Measurements from ENCODE around the gene TXN2. TPM values are rescaled to one million over a fixed set of nuclear protein-coding genes. Genes with fewer than 3 reads are reported as not detected.

TXN2 gene
- total RNA-seq, 1 donor from 2014 or later: 61.0 TPM

DNA sequence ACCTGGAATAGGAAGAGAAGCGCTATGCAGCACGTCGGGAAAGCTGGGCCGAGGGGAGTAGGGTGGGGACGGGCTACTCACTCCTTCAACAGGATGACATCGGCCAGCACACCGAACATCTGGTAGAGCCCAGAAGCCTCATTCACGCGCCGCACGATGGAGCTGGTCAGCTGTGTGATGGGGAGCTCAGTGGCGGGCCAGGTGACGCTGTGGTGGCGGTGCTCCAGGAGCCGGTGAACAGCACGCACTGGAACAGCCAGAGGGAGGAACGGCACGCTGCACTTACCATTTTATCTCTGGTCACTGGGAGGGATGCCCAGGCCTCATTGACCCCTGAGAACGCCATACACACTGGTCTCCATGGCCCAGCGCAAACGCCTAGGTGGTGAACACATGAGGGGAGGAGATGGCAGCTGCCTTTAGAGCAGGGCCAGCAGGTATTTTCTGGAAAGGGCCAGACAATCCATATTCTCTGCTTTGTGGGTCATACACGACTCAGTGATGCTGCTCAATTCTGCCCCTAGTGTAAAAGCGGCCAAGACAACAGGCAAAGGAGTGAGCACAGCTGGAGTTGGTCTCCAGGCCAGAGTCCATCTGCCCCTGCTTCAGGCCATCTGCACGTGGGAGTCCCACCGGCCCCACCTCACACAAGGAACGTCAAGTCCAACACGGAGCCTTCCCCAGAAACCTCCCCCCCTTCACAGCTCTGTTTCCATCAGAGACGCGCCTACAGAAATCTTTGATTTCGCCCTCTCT is 16.6 kb upstream of the TXN2 start:
- Histone ChIP-seq H4K20me1 (ENCODE audit: insufficient read depth, low read length) (no peaks in the 10 kb centered on the region), H3K9ac (ENCODE audit: low read length) (no peak overlapping the region), H3K79me2 (ENCODE audit: insufficient read depth, low read length) (no peaks in the 10 kb centered on the region), H3K4me2 (ENCODE audit: low read length) (no peak overlapping the region), H3K27me3 (ENCODE audit: insufficient read depth, low read length) (no peaks in the 10 kb centered on the region), H2AFZ (ENCODE audit: low read depth, low read length) (no peak overlapping the region), H3K4me1 (ENCODE audit: insufficient read depth, low read length) (no peaks in the 10 kb centered on the region), H3K36me3 (ENCODE audit: insufficient read depth, low read length) (no peaks in the 10 kb centered on the region), H3K27ac (ENCODE audit: low read depth, low read length) (no peak overlapping the region), H3K4me3 (ENCODE audit: insufficient read depth, low read depth, low read length) (no peak overlapping the region), H3K9me3 (ENCODE audit: insufficient read depth, low read depth, low read length) (no peaks in the 10 kb centered on the region)
- DNase-seq (ENCODE audit: low read depth): no peak
- H3K9me3 Mint-ChIP-seq (ENCODE audit: unreplicated experiment): peaks cover 2% of the 10 kb centered on the region
- peaks cover 11% of the 10 kb centered on the region for H3K27me3 Mint-ChIP-seq (ENCODE audit: low read depth, unreplicated experiment)
- no peak for FAIRE-seq
- no peaks in the 10 kb centered on the region for H3K4me1 Mint-ChIP-seq (ENCODE audit: low read depth, unreplicated experiment)
- TF ChIP-seq EZH2 (IDR thresholded peaks at IDR 0.05; ENCODE audit: insufficient read depth, low read length): no peak
- no peak for TF ChIP-seq CTCF (IDR thresholded peaks at IDR 0.05; ENCODE audit: insufficient read depth, low read depth, low read length)
- no peak overlapping the region for H3K4me3 Mint-ChIP-seq (ENCODE audit: unreplicated experiment)
- H3K36me3 Mint-ChIP-seq (ENCODE audit: low read depth, unreplicated experiment): peaks cover 7% of the 10 kb centered on the region
- no peak overlapping the region for H3K27ac Mint-ChIP-seq (ENCODE audit: unreplicated experiment)

DNA sequence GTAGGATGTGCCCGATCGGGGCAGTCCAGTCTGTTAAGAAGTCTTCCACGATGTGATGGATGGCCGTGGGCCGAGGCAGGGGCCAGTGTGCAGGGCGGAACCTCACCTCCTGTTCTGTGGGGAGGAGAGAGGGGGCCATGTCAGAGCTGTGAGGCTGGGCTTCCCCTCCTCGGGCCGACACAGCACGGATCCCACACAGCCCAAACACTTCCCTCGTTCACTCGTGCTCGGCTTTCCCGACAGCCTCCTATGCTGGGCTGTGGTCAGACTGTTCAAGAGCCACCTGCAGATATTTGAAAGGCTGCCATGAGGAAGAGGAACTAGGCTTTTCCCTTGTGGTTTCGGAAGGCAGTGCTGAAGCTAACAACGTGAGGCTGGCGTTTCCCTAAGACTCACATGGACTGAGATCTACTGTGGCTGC is 12.3 kb upstream of the TXN2 start:
- Histone ChIP-seq H3K4me2 (ENCODE audit: low read length) (no peak overlapping the region), H4K20me1 (ENCODE audit: insufficient read depth, low read length) (no peaks in the 10 kb centered on the region), H3K36me3 (ENCODE audit: insufficient read depth, low read length) (no peaks in the 10 kb centered on the region), H3K27ac (ENCODE audit: low read depth, low read length) (no peak overlapping the region), H3K4me3 (ENCODE audit: insufficient read depth, low read depth, low read length) (no peak overlapping the region), H3K4me1 (ENCODE audit: insufficient read depth, low read length) (no peaks in the 10 kb centered on the region), H2AFZ (ENCODE audit: low read depth, low read length) (no peak overlapping the region), H3K27me3 (ENCODE audit: insufficient read depth, low read length) (no peaks in the 10 kb centered on the region), H3K9ac (ENCODE audit: low read length) (no peak overlapping the region), H3K9me3 (ENCODE audit: insufficient read depth, low read depth, low read length) (no peaks in the 10 kb centered on the region), H3K79me2 (ENCODE audit: insufficient read depth, low read length) (no peaks in the 10 kb centered on the region)
- TF ChIP-seq EZH2 (IDR thresholded peaks at IDR 0.05; ENCODE audit: insufficient read depth, low read length) (no peak), CTCF (IDR thresholded peaks at IDR 0.05; ENCODE audit: insufficient read depth, low read depth, low read length) (no peak)
- FAIRE-seq (no peak), DNase-seq (ENCODE audit: low read depth) (no peak)
- Mint-ChIP-seq H3K27me3 (ENCODE audit: low read depth, unreplicated experiment) (peaks cover 9% of the 10 kb centered on the region), H3K36me3 (ENCODE audit: low read depth, unreplicated experiment) (peaks cover 7% of the 10 kb centered on the region), H3K4me3 (ENCODE audit: unreplicated experiment) (no peak overlapping the region), H3K27ac (ENCODE audit: unreplicated experiment) (no peak overlapping the region), H3K9me3 (ENCODE audit: unreplicated experiment) (peaks cover under 1% of the 10 kb centered on the region), H3K4me1 (ENCODE audit: low read depth, unreplicated experiment) (peaks cover 1% of the 10 kb centered on the region)

DNA sequence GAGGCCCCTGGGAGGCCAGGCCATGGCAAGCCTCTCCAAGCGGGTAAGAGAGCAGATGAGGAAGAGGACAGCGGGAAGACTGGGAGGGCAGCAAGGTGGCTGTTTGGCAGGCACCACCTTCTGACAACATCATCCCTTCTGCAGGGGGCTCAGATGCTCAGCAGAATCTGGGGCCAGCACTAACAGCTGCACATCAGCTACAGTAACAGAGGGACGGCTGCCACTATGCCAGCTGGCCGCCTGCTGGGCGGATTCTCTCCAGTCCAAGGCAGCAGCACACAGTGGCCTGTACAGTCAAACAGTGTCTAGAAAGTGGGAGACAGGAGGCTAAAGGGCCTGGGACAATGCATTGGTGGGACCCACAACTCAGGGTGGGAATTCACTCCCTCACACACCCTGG is 10.7 kb upstream of the TXN2 start:
- Mint-ChIP-seq H3K27me3 (ENCODE audit: low read depth, unreplicated experiment) (peaks cover 9% of the 10 kb centered on the region), H3K4me1 (ENCODE audit: low read depth, unreplicated experiment) (peaks cover 1% of the 10 kb centered on the region), H3K36me3 (ENCODE audit: low read depth, unreplicated experiment) (peaks cover 10% of the 10 kb centered on the region), H3K27ac (ENCODE audit: unreplicated experiment) (no peak overlapping the region), H3K9me3 (ENCODE audit: unreplicated experiment) (peaks cover 3% of the 10 kb centered on the region), H3K4me3 (ENCODE audit: unreplicated experiment) (no peak overlapping the region)
- TF ChIP-seq CTCF (IDR thresholded peaks at IDR 0.05; ENCODE audit: insufficient read depth, low read depth, low read length): no peak
- TF ChIP-seq EZH2 (IDR thresholded peaks at IDR 0.05; ENCODE audit: insufficient read depth, low read length): no peak
- Histone ChIP-seq H3K36me3 (ENCODE audit: insufficient read depth, low read length) (no peaks in the 10 kb centered on the region), H3K27me3 (ENCODE audit: insufficient read depth, low read length) (no peaks in the 10 kb centered on the region), H3K4me2 (ENCODE audit: low read length) (no peak overlapping the region), H3K9ac (ENCODE audit: low read length) (no peak overlapping the region), H3K79me2 (ENCODE audit: insufficient read depth, low read length) (no peaks in the 10 kb centered on the region), H3K27ac (ENCODE audit: low read depth, low read length) (no peak overlapping the region), H2AFZ (ENCODE audit: low read depth, low read length) (no peak overlapping the region), H3K9me3 (ENCODE audit: insufficient read depth, low read depth, low read length) (peaks cover 3% of the 10 kb centered on the region), H3K4me3 (ENCODE audit: insufficient read depth, low read depth, low read length) (no peak overlapping the region), H3K4me1 (ENCODE audit: insufficient read depth, low read length) (no peaks in the 10 kb centered on the region), H4K20me1 (ENCODE audit: insufficient read depth, low read length) (no peaks in the 10 kb centered on the region)
- DNase-seq (ENCODE audit: low read depth) (no peak), FAIRE-seq (no peak)
